HG02759 (cell line): Measurements from ENCODE around the gene ADORA1.

ENCODE experiments used
- ATAC-seq: cut with Tn5 transposase; IDR thresholded peaks from one replicate; pipeline ENCODE4 v1.9.1; 2021; ENCODE audit warnings: mild to moderate bottlenecking, moderate library complexity; ENCODE audit not compliant: unreplicated experiment

The ADORA1 gene

GRCh38 chr1:203204756-203205155, 77.2 kb downstream of the ADORA1 start:
- ATAC-seq: no peak

GRCh38 chr1:203206129-203206687, 78.7 kb downstream of the ADORA1 start:
- no peak for ATAC-seq

GRCh38 chr1:203207751-203208150, 80.2 kb downstream of the ADORA1 start:
- ATAC-seq: no peak

DNA sequence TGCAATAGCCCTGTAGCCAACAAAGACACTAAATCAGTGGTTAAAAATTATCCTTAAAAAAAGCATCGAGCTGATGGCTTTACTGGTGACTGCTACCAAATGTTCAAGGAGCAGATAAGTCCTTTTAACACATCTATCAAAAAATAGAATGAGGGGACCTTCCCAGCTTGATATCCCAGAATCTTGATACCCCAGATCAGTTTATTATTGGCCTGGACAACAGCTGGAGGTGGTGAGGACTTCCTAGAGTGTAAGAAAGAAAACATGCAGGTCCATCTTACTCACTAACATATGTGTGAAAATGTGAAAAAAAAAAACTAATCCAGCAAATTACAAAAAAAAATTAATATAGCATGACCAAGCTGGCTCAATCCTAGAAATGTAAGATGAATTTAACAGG, 80.7 kb downstream of the ADORA1 start:
- ATAC-seq: no peak

DNA sequence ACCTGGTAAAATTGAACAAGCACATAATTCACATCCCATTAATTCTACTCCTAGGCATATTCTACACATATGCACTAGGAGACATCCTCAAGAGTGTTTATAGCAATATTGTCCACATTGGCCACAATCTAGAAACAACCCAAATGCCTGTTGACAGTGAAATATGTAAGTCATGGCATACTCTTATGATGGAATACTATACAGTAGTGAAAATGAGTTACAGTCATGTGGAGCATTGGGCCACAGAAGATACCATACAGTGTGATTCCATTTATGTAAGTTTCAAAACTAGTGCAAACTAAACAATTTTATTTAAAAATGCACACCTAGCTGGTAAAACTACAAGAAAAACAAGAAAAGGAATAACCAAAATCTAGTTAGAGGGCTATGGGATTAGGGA, 82.8 kb downstream of the ADORA1 start:
- ATAC-seq: no peak

- no peak for ATAC-seq
Observed at GRCh38 chr1:203210988-203211387, 83.5 kb downstream of the ADORA1 start.

GRCh38 chr1:203211812-203212211, 84.3 kb downstream of the ADORA1 start:
- no peak for ATAC-seq

- ATAC-seq: no peak
Observed at GRCh38 chr1:203213126-203213525, 85.6 kb downstream of the ADORA1 start.

- ATAC-seq: no peak
Observed at GRCh38 chr1:203214871-203215270, 87.3 kb downstream of the ADORA1 start.

DNA sequence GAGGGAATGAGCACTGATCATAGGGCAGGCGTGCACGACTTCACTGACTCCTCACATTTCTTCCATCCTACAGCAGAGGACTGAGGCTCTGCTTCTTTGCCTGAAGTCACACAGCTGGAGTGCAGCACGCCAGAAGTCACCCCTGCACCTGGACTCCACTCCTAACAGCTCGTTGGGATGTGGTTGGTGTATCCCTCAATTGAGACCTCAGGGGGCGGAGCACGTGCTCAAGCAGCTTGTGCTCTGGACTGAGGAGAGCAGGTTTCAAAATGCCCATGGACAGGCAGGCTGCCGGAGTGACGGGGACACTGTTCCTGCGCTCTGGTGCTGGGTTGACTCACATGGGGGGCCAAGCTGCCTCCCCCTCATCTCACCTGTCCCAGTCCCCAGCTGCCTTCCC, 88.0 kb downstream of the ADORA1 start:
- ATAC-seq: no peak

DNA sequence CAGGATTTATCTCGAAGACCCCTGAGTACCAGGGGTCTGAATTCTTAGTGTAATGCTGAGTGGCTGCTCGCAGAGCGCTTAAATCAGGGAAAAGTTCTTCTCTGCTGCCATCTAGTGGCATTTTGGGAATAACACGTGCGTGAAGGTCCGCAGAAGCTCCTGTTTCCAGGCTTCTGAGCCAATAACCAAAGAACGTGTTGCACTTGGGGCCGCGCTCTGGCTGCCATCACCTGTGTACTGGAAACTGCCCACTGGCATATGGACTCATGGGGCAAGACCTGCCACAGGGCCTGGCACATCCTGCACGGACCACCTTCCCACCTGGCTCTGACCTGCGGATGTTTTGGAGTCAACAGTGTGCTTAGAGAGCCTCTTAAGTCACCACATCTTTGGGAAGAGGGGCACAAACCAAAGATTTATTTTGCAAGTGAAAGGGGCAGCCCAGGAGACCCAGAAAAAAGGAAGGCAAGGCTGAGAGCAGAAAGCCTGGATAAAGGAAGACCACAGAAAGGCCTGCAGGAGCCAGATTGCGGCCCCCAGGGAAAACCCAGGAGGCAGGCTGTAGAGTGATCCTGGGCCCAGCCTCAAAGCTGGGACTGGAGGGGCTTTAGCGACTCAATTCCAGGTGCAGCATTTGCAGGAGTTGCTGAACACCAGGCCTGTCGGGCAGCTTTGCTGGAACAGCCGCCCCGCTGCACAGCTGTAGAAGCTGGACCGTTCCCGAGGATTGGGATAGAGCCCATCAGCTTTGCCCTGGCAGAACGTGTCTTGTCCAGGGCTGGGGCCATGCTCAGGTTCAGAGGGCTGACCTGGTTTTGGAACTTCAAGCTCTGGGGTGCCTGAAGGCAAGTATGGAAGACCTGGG, 89.0 kb downstream of the ADORA1 start:
- ATAC-seq: no peak
